Amniotic stem cell (primary cell): Measurements from ENCODE around the gene PRM3.

ENCODE experiments used
- DNase-seq: peaks from one replicate; lab custom pipeline; 2025; lab: John Stamatoyannopoulos, UW

Gene PRM3

GRCh38 chr16:11280616-11281522, 7.4 kb upstream of the PRM3 start, which contains the start of gene PRM1:
TSS of gene PRM1 (minus strand) at chr16:11281330. CDS start at chr16:11281238, 92 bp downstream.
- DNase-seq: no peak

- no peak for DNase-seq
Observed at GRCh38 chr16:11278681-11279628, 5.5 kb upstream of the PRM3 start.

- no peak for DNase-seq
Observed at GRCh38 chr16:11277607-11278337, 4.3 kb upstream of the PRM3 start.

- no peak for DNase-seq
Observed at GRCh38 chr16:11276896-11277593, 3.6 kb upstream of the PRM3 start.

- no peak for DNase-seq
Observed at GRCh38 chr16:11276143-11276895, 2.9 kb upstream of the PRM3 start, which contains the start of gene PRM2. TSS of gene PRM2 (minus strand) at chr16:11276480. CDS start at chr16:11276370, 110 bp downstream.

- DNase-seq: no peak
Observed at GRCh38 chr16:11274964-11275363, 1.5 kb upstream of the PRM3 start.

- no peak for DNase-seq
Observed at GRCh38 chr16:11273721-11274324, 394 bp upstream of the PRM3 start.

- no peak for DNase-seq
Observed at GRCh38 chr16:11272484-11272883, 945 bp downstream of the PRM3 start.

GRCh38 chr16:11271610-11272009, 1.8 kb downstream of the PRM3 start:
- no peak for DNase-seq

GRCh38 chr16:11270602-11271162, 2.7 kb downstream of the PRM3 start:
- no peak for DNase-seq

GRCh38 chr16:11268921-11269375, 4.5 kb downstream of the PRM3 start, which contains the start of gene TNP2:
TSS of gene TNP2 (minus strand) at chr16:11269325. CDS start at chr16:11269262, 63 bp downstream.
- no peak for DNase-seq

GRCh38 chr16:11265124-11265523, 8.3 kb downstream of the PRM3 start:
- DNase-seq: no peak

GRCh38 chr16:11264155-11264832, 9.1 kb downstream of the PRM3 start:
- DNase-seq: no peak

GRCh38 chr16:11263737-11264136, 9.7 kb downstream of the PRM3 start:
- DNase-seq: no peak

- DNase-seq: no peak
Observed at GRCh38 chr16:11262915-11263314, 10.5 kb downstream of the PRM3 start.

- no peak for DNase-seq
Observed at GRCh38 chr16:11260596-11260966, 12.8 kb downstream of the PRM3 start.

- DNase-seq: no peak
Observed at GRCh38 chr16:11259655-11260595, 13.5 kb downstream of the PRM3 start.
